ENCODE results near the gene KLF13.

Gene KLF13

GRCh38 chr15:31293655-31294054 lies 33.0 kb upstream of the KLF13 start:
- no peak overlapping the region for H3K4me3 ChIP-seq (replicated peaks in 1 of 2; ENCODE audit: low read depth in 2 of 2, low read length in 2 of 2)
- TF ChIP-seq CTCF (IDR thresholded peaks at IDR 0.05; ENCODE audit: low read depth, low read length): no peak
- no peak for DNase-seq (ENCODE audit: low read depth in 2 of 2)

DNA sequence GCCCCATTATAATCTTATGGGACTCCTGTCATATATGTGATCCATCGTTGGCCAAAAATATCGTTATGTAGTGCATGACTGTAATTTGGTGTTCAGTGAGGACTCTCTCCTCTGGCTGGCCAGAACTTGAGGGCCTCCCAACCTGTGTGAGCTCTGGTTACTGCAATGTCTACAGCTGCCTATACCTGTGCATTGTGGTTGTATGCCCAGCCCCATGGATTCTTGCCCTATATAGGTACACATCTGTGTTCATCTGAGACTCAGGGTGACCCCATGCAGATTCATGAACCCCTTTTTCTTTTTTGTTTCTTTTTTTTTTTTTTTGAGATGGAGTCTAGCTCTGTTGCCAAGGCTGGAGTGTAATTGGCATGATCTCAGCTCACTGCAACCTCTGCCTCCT lies 32.6 kb upstream of the KLF13 start:
- TF ChIP-seq CTCF (IDR thresholded peaks at IDR 0.05; ENCODE audit: low read depth, low read length): no peak
- DNase-seq (ENCODE audit: low read depth in 2 of 2): no peak
- no peak overlapping the region for H3K4me3 ChIP-seq (replicated peaks in 1 of 2; ENCODE audit: low read depth in 2 of 2, low read length in 2 of 2)

- TF ChIP-seq CTCF (IDR thresholded peaks at IDR 0.05; ENCODE audit: low read depth, low read length): no peak
- H3K4me3 ChIP-seq (replicated peaks in 1 of 2; ENCODE audit: low read depth in 2 of 2, low read length in 2 of 2): no peak overlapping the region
- DNase-seq (ENCODE audit: low read depth in 2 of 2): no peak
Measured at GRCh38 chr15:31295658-31296057, 31.0 kb upstream of the KLF13 start.

GRCh38 chr15:31296219-31296645 lies 30.4 kb upstream of the KLF13 start:
- no peak overlapping the region for H3K4me3 ChIP-seq (replicated peaks in 1 of 2; ENCODE audit: low read depth in 2 of 2, low read length in 2 of 2)
- no peak for DNase-seq (ENCODE audit: low read depth in 2 of 2)
- TF ChIP-seq CTCF (IDR thresholded peaks at IDR 0.05; ENCODE audit: low read depth, low read length): no peak

DNA sequence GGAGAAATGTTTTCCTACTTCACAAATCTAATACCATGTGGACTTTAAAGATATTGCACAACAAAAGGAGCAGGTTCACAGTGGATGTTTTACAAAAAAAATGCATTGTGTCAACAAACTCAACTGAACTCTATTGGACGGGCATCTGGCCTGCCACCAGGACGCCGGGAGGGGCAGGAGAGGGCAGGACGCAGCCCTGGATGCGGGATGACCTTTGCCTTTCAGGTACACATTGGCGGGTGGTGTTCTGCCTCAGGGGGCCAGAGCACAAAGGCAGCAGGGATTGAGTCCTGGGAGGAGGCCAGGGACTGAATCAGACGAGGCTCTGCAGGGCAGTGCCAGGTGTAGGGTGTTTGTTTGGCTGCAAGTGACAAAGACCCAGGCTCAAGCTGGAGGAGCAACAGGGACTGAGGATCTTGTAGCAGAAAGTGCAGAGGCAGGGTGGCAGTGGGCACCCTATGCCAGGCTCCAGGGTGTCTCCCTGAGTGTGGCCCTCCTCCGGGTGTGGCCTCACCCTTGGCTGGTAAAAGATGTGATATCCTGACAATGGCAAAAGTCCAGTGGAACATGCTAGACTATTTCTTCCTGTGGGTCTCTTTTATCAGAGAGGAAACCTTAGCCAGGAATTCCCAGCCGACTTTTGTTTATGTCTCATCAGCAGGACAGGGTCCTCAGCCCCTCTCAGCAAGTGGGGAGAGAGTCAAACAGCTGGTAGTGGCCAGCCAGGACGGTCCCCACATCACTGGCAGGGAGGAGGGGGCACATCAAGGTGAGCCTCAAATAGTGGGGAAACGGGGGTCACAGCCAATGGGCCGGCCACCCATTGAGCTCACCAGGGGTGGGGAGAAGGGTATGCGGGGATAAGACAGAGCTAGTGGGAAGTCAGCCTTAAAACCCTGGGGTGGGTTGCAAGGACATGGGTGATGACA lies 29.7 kb upstream of the KLF13 start:
- DNase-seq (ENCODE audit: low read depth in 2 of 2): peak in 1 of 2 donors; percentile 24
- no peak overlapping the region for H3K4me3 ChIP-seq (replicated peaks in 1 of 2; ENCODE audit: low read depth in 2 of 2, low read length in 2 of 2)
- TF ChIP-seq CTCF (IDR thresholded peaks at IDR 0.05; ENCODE audit: low read depth, low read length): no peak

DNA sequence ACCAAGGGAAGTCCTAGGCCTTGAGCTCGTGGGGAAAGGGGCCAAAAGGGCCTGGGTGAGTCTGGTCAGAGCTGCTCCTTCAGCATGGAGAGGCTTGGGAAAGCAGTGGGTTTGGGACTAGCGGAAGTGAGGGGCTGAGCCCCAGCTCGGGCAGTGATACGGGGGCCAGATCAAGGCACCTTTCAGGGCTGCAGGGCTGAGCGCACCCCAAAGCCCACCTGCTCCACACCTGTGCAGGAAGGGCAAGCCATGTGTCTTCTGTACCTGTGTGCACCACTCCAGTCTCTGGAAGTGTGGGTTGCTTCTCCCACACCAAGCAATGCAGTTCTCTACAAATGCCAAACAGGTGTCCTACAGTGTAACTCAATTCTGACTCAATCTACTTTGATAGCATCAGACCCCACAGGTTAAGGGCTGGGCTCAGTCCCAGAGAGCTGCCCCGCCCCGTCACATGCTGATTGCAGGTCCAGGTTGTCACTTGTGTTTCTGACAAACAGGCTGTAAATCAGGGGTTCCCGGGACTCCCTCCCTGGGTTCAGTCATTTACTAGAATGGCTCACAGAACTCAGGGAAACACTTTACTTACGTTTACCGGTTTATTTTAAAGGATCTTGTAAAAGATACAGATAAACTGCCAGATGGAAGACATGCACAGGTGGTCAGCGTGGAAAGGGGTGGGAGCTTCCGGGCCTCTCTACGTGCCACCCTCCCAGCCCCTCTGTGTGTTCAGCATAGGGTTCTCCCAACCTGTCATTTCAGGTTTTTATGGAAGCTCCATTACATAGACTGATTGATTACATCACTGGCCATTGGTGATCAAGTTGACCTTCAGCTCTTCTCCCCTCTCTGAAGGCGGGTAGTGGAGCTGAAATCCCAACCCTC lies 28.8 kb upstream of the KLF13 start:
- TF ChIP-seq CTCF (IDR thresholded peaks at IDR 0.05; ENCODE audit: low read depth, low read length): no peak
- DNase-seq (ENCODE audit: low read depth in 2 of 2): no peak
- H3K4me3 ChIP-seq (replicated peaks in 1 of 2; ENCODE audit: low read depth in 2 of 2, low read length in 2 of 2): no peak overlapping the region
